Neuronal stem cell (in vitro differentiated cells): ENCODE data around the gene MMP15. TPM values are rescaled to one million over a fixed set of nuclear protein-coding genes. Genes with fewer than 3 reads are reported as not detected.
A peak's percentile ranks its signal among the peaks of the same experiment; 100 is the strongest.
"Not testable (repeated sequence)": the region's sequence is repeated elsewhere in the genome, so short reads cannot be mapped to it uniquely, and the experiment has no call there.

Experiments
- DNase-seq: peaks from one replicate; pipeline ENCODE4 v3.0.0-alpha.2; 2013; ENCODE audit warnings: low spot score
- H2AFZ ChIP-seq: one replicate; pipeline ENCODE4 v1.6.1; 2013; ENCODE audit warnings: mild to moderate bottlenecking, low read length, inconsistent platforms
- H2AK5ac ChIP-seq: 2 replicates; pipeline ENCODE4 v1.6.1; 2013; ENCODE audit warnings: low read depth, mild to moderate bottlenecking, inconsistent platforms, low read length, moderate library complexity, mixed read lengths
- H2BK120ac ChIP-seq: 2 replicates; pipeline ENCODE4 v1.6.1; 2013; ENCODE audit warnings: low read depth, mild to moderate bottlenecking, inconsistent platforms, low read length, moderate library complexity, mixed read lengths
- H2BK12ac ChIP-seq: one replicate; pipeline ENCODE4 v1.6.1; 2013; ENCODE audit warnings: low read length, inconsistent platforms
- H2BK15ac ChIP-seq: 2 replicates; pipeline ENCODE4 v1.6.1; 2013; ENCODE audit warnings: mild to moderate bottlenecking, low read length, inconsistent platforms, mixed read lengths
- H2BK5ac ChIP-seq: one replicate; pipeline ENCODE4 v1.6.1; 2013; ENCODE audit warnings: inconsistent platforms, mild to moderate bottlenecking, low read length, moderate library complexity
- H3K14ac ChIP-seq: one replicate; pipeline ENCODE4 v1.6.1; 2013; ENCODE audit warnings: low read length, inconsistent platforms
- H3K18ac ChIP-seq: 2 replicates; pipeline ENCODE4 v1.6.1; 2013; ENCODE audit warnings: low read length, inconsistent platforms
- H3K23ac ChIP-seq: 2 replicates; pipeline ENCODE4 v1.6.1; 2013; ENCODE audit warnings: low read depth, mild to moderate bottlenecking, mixed read lengths, low read length, inconsistent platforms; ENCODE audit not compliant: poor library complexity
- H3K27ac ChIP-seq: replicated peaks from 3 replicates; pipeline ENCODE4 v1.5.1; 2013; ENCODE audit warnings: low read length, inconsistent platforms
- H3K27me3 ChIP-seq, 3 experiments: 2 replicates each; pipeline ENCODE4 v1.6.1; 2013; ENCODE audit warnings: low read length in 3 of 3, mild to moderate bottlenecking in 2 of 3, inconsistent platforms in 1 of 3, low read depth in 1 of 3, mixed read lengths in 1 of 3, moderate library complexity in 1 of 3; ENCODE audit not compliant: control insufficient read depth in 3 of 3, insufficient read depth in 3 of 3
- H3K36me3 ChIP-seq, 2 donors: replicated peaks in 1 of 2; 2 replicates each; pipeline ENCODE4 v1.6.1; 2013; ENCODE audit warnings: low read length in 2 of 2; ENCODE audit not compliant: control insufficient read depth in 2 of 2, insufficient read depth in 2 of 2
- H3K4ac ChIP-seq: 2 replicates; pipeline ENCODE4 v1.6.1; 2013; ENCODE audit warnings: inconsistent platforms, mild to moderate bottlenecking, low read length, moderate library complexity
- H3K4me1 ChIP-seq, 2 donors: 1 replicate in 1 of 2; 2 replicates in 1 of 2; pipeline ENCODE4 v1.6.1; 2013; ENCODE audit warnings: low read length in 2 of 2, low read depth in 1 of 2; ENCODE audit not compliant: control insufficient read depth in 2 of 2, insufficient read depth in 1 of 2
- H3K4me2 ChIP-seq: one replicate; pipeline ENCODE4 v1.6.1; 2013; ENCODE audit warnings: mild to moderate bottlenecking, low read length, inconsistent platforms; ENCODE audit not compliant: insufficient read depth, poor library complexity, severe bottlenecking
- H3K4me3 ChIP-seq, 2 donors: 2 replicates each; pipeline ENCODE4 v1.5.1; 2013; ENCODE audit warnings: low read length in 2 of 2, mild to moderate bottlenecking in 2 of 2, inconsistent platforms in 1 of 2, moderate library complexity in 1 of 2
- H3K79me1 ChIP-seq: one replicate; pipeline ENCODE4 v1.6.1; 2013; ENCODE audit warnings: low read depth, mild to moderate bottlenecking, inconsistent platforms, low read length, moderate library complexity
- H3K9ac ChIP-seq: one replicate; pipeline ENCODE4 v1.6.1; 2013; ENCODE audit warnings: mild to moderate bottlenecking, low read depth, low read length, inconsistent platforms; ENCODE audit not compliant: poor library complexity
- H3K9me3 ChIP-seq, 2 donors: replicated peaks in 1 of 2; 2 replicates each; pipeline versions ENCODE3 to v1.6.1; 2013; ENCODE audit warnings: low read length in 2 of 2, mild to moderate bottlenecking in 2 of 2, inconsistent platforms in 1 of 2, low read depth in 1 of 2, mixed read lengths in 1 of 2, moderate library complexity in 1 of 2; ENCODE audit not compliant: control insufficient read depth in 2 of 2, insufficient read depth in 1 of 2
- H4K8ac ChIP-seq: one replicate; pipeline ENCODE4 v1.6.1; 2013; ENCODE audit warnings: low read depth, mild to moderate bottlenecking, inconsistent platforms, low read length, moderate library complexity
- H4K91ac ChIP-seq: one replicate; pipeline ENCODE4 v1.6.1; 2013; ENCODE audit warnings: low read length, low read depth, mild to moderate bottlenecking, inconsistent platforms; ENCODE audit not compliant: poor library complexity
- WGBS, 2 donors: extraction: QIAGEN DNeasy Blood & Tissue Kit; methylation state at CpG; one replicate each; pipeline ENCODE4 v1.1.7; 2013; ENCODE audit warnings: missing lambda C conversion rate in 2 of 2, mixed read lengths in 1 of 2; ENCODE audit not compliant: insufficient read length in 2 of 2, insufficient replicate concordance in 1 of 2; ENCODE audit errors: extremely low coverage in 2 of 2; 5-methylcytosine and 5-hydroxymethylcytosine counted together
- small RNA-seq: library from polyadenylated mRNA; stranded (forward); fragments of <200 nt; extraction: miRNeasy Mini kit (QIAGEN cat#:217004); gene quantifications from one replicate; pipeline ENCODE3, GENCODE V24; 2013; ENCODE audit not compliant: insufficient read depth

MMP15 gene

GRCh38 chr16:58095575-58095960, 70.0 kb downstream of the MMP15 start:
- Histone ChIP-seq H2BK5ac (peak overlapping the region; percentile 93), H3K4me1 (peaks cover 4 to 17% of the 10 kb centered on the region in 2 donors), H2AFZ (peak overlapping the region; percentile 54), H3K23ac (peak overlapping the region; percentile 55), H3K27me3 (peaks cover 0 to 17% (median 0%) of the 10 kb centered on the region in 3 experiments), H2BK15ac (peak overlapping the region; percentile 67), H2BK12ac (peak overlapping the region; percentile 41)
- no CpG with 5 or more reads among the region's 6 CpGs for WGBS, 2 donors
- not testable (repeated sequence) for H4K8ac ChIP-seq, H3K9me3 ChIP-seq, H3K18ac ChIP-seq, H3K79me1 ChIP-seq, H3K36me3 ChIP-seq, H4K91ac ChIP-seq, H2BK120ac ChIP-seq, H3K14ac ChIP-seq, H3K4me2 ChIP-seq, H2AK5ac ChIP-seq, H3K27ac ChIP-seq, H3K4me3 ChIP-seq, H3K4ac ChIP-seq, DNase-seq, H3K9ac ChIP-seq

- Histone ChIP-seq H3K23ac (no peak overlapping the region), H4K8ac (no peak overlapping the region), H3K79me1 (peaks cover 2% of the 10 kb centered on the region), H3K9ac (no peak overlapping the region), H3K4ac (no peak overlapping the region), H3K4me1 (peaks cover 4 to 17% of the 10 kb centered on the region in 2 donors), H2BK120ac (no peak overlapping the region), H3K14ac (peak overlapping the region; percentile 10), H2AFZ (no peak overlapping the region), H3K27me3 (peaks cover 0 to 17% (median 0%) of the 10 kb centered on the region in 3 experiments), H2AK5ac (no peak overlapping the region), H3K4me2 (no peak overlapping the region), H4K91ac (no peak overlapping the region), H2BK5ac (no peak overlapping the region), H3K27ac (no peak overlapping the region), H2BK15ac (no peak overlapping the region), H3K9me3 (no peaks in the 10 kb centered on the region), H3K4me3 (no peak overlapping the region), H3K36me3 (no peaks in the 10 kb centered on the region), H3K18ac (no peak overlapping the region), H2BK12ac (peak overlapping the region; percentile 7)
- DNase-seq = no peak
- no CpG with 5 or more reads among the region's 2 CpGs for WGBS, 2 donors
Measured at GRCh38 chr16:58096249-58096648, 70.7 kb downstream of the MMP15 start.

Small RNA genes lying within 50 kb of the gene (small RNA-seq; reads per million reads assigned to genes)
- gene RF00019 = not detected
